LNCAP (cell line): ENCODE measurements around the gene PLSCR3.

Experiments used
- CTCF ChIP-seq: fragments of 450-650 bp; IDR thresholded peaks from 2 replicates; pipeline ENCODE4 v1.5.1; 2017; ENCODE audit warnings: mild to moderate bottlenecking

PLSCR3 gene

DNA sequence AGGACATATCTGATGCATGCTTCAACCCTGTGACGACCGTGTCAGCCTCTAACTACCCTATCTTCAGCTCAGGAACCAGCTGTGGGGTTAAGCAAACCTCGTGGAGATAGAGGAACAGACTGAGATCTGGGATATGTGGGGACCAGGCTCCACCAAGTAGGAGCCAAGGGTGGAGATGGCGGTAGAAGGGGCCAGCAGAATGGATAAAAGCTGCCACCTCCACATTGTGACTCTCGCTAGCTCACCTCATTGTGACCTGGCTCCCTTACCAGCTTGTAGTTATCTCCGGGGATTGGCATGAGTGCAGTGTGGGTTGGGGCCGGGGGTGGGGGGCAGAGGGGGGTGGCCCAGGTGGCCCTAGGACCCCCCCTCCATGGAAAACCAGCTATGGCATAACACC lies 31.0 kb upstream of the PLSCR3 start, which contains the start of gene SPEM2:
SPEM2 (plus strand) TSS at position 301 of the 400 bp plus-strand sequence; CDS start at position 374, 73 bp downstream.
- no peak for TF ChIP-seq CTCF

GRCh38 chr17:7423679-7424078 lies 29.4 kb upstream of the PLSCR3 start:
- TF ChIP-seq CTCF, result no peak

DNA sequence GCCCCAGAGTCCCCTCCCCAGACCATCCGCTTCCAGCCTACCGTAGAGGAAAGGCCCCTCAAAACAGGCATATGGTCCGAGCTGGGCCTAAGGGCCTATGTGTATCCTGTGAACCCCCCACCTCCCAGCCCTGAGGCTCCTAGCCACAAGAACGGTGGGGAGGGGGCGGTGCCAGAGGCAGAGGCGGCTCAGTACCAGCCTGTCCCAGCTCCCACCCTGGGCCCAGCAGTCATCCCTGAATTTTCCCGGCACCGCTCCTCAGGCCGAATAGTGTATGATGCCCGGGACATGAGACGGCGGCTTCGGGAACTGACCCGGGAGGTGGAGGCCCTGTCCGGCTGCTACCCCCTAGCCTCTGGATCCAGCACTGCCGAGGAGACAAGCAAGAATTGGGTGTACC lies 26.9 kb upstream of the PLSCR3 start:
- no peak for TF ChIP-seq CTCF

GRCh38 chr17:7419819-7420610 lies 25.7 kb upstream of the PLSCR3 start, which contains the start of gene SPEM1:
SPEM1 (plus strand) TSS chr17:7420324; CDS start chr17:7420385, 61 bp downstream.
- no peak for TF ChIP-seq CTCF

- no peak for TF ChIP-seq CTCF
These were observed 24.3 kb upstream of the PLSCR3 start for GRCh38 chr17:7418472-7419152.

DNA sequence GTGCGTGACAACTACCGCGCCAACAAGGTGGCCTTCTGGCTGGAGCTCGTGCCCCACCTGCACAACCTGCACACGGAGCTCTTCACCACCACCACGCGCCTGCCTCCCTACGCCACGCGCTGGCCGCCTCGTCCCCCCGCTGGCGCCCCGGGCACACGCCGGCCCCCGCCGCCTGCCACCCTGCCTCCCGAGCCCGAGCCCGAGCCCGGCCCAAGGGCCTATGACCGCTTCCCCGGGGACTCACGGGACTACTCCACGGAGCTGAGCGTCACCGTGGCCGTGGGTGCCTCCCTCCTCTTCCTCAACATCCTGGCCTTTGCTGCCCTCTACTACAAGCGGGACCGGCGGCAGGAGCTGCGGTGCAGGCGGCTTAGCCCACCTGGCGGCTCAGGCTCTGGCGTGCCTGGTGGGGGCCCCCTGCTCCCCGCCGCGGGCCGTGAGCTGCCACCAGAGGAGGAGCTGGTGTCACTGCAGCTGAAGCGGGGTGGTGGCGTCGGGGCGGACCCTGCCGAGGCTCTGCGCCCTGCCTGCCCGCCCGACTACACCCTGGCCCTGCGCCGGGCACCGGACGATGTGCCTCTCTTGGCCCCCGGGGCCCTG lies 22.8 kb upstream of the PLSCR3 start:
- no peak for TF ChIP-seq CTCF

DNA sequence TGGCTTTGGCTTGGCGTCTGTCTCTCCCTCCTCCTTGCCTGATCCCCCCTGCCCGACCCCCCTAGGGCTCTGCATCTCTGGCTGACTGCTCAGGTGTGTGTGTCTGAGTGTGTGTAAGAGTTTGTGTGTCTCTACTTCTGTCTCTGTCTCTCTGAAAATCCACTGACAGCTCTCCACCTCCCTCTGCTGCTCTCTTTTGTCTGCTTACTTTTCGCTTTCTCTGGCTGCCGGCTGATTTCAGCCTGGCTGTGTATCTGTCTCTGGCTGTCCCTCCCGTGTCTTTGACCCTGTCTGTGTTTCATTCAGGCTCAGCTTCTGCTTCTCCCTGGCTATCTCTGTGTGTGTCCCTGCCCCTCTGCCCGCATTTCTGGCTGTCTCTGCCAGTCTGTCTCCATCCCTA lies 22.0 kb upstream of the PLSCR3 start:
- TF ChIP-seq CTCF, result no peak
